K562 (cell line): Measurements from ENCODE around the gene BOD1L2. TPM values are rescaled to one million over a fixed set of nuclear protein-coding genes. Genes with fewer than 3 reads are reported as not detected.

Experiments used
- CEBPB ChIP-seq: fragments of 450-650 bp; IDR thresholded peaks from 2 replicates; pipeline ENCODE4 v1.6.1; 2016; ENCODE audit warnings: missing genetic modification characterization, missing compliant biosample characterization
- CEBPG ChIP-seq, 3 experiments: fragments of 200-800 bp in 1 of 3; sonication (Bioruptor generic) in 1 of 3; sonication (generic) in 1 of 3; formaldehyde crosslinking in 1 of 3; IDR thresholded peaks in 2 of 3; conservative IDR thresholded peaks in 1 of 3; 2 replicates each; pipeline versions ENCODE4 v1.6.1 to v1.8.0; 2016 to 2022; ENCODE audit warnings: missing compliant biosample characterization in 2 of 3, missing genetic modification characterization in 2 of 3, mild to moderate bottlenecking in 1 of 3, missing genetic modification reagents in 1 of 3
- CREBBP ChIP-seq: IDR thresholded peaks from one replicate; pipeline ENCODE4 v1.6.1; 2012; ENCODE audit warnings: low read depth, mild to moderate bottlenecking, control low read depth, inconsistent platforms, low read length
- FOXK1 ChIP-seq: sonication (generic); formaldehyde crosslinking; IDR thresholded peaks from 2 replicates; pipeline ENCODE4 v1.8.0; 2022; ENCODE audit warnings: missing genetic modification reagents, mild to moderate bottlenecking, borderline replicate concordance
- MCM2 ChIP-seq: fragments of 450-650 bp; IDR thresholded peaks from 2 replicates; pipeline ENCODE4 v1.6.1; 2017; ENCODE audit warnings: low read depth, mild to moderate bottlenecking
- NR2C2 ChIP-seq, 2 experiments: fragments of 200-800 bp in 1 of 2; sonication (Bioruptor generic) in 1 of 2; sonication (generic) in 1 of 2; formaldehyde crosslinking in 1 of 2; IDR thresholded peaks; 2 replicates each; pipeline versions ENCODE4 v1.6.1 to v1.8.0; 2016 to 2022; ENCODE audit warnings: mild to moderate bottlenecking in 1 of 2, missing compliant biosample characterization in 1 of 2, missing genetic modification characterization in 1 of 2, missing genetic modification reagents in 1 of 2
- POLR2AphosphoS5 ChIP-seq: IDR thresholded peaks from 2 replicates; pipeline ENCODE4 v1.6.1; 2011; ENCODE audit warnings: mild to moderate bottlenecking, low read depth, low read length, moderate library complexity; ENCODE audit not compliant: control insufficient read depth, insufficient read depth
- RAD21 ChIP-seq, 2 experiments: fragments of 250-450 bp in 1 of 2; fragments of 450-650 bp in 1 of 2; sonication (Bioruptor Pico) in 1 of 2; formaldehyde crosslinking in 1 of 2; IDR thresholded peaks in 1 of 2; conservative IDR thresholded peaks in 1 of 2; 2 replicates each; pipeline versions ENCODE4 v1.4.0 to v1.8.0; 2020 to 2022; ENCODE audit warnings: mild to moderate bottlenecking in 2 of 2, moderate library complexity in 1 of 2
- RBBP5 ChIP-seq: fragments of 200-600 bp; sonication (generic); IDR thresholded peaks from 2 replicates; pipeline ENCODE4 v1.6.1; 2012; ENCODE audit warnings: borderline replicate concordance, mild to moderate bottlenecking, low read length, control low read depth, inconsistent platforms; ENCODE audit not compliant: insufficient read depth, poor library complexity, severe bottlenecking
- RFX7 ChIP-seq: fragments of 250-450 bp; sonication (Bioruptor Pico); IDR thresholded peaks from 2 replicates; pipeline ENCODE4 v1.5.1; 2021; ENCODE audit warnings: mild to moderate bottlenecking
- SNRNP70 ChIP-seq: fragments of 200-400 bp; formaldehyde crosslinking; optimal IDR thresholded peaks from 2 replicates; pipeline ENCODE3; 2017; ENCODE audit warnings: low read depth, low read length
- TAL1 ChIP-seq: fragments of 450-650 bp; IDR thresholded peaks from 2 replicates; pipeline ENCODE4 v1.6.1; 2016; ENCODE audit warnings: mild to moderate bottlenecking
- TOE1 ChIP-seq, 2 experiments: fragments of 450-650 bp in 1 of 2; sonication (generic) in 1 of 2; formaldehyde crosslinking in 1 of 2; IDR thresholded peaks; 2 replicates each; pipeline versions ENCODE4 v1.7.1 to v1.8.0; 2016 to 2022; ENCODE audit warnings: borderline replicate concordance in 2 of 2, mild to moderate bottlenecking in 2 of 2, antibody characterized with exemption in 1 of 2, inconsistent platforms in 1 of 2, low read depth in 1 of 2, missing genetic modification reagents in 1 of 2, moderate library complexity in 1 of 2
- polyA plus RNA-seq, 8 experiments: library from polyadenylated mRNA; depleted of rRNA in 4 of 8; stranded (reverse) in 5 of 8; unstranded in 3 of 8; fragments of >200 nt; fragmentation: Nextera tagmentation in 2 of 8; fragmentation: Illumina TruSeq in 1 of 8; extraction: Ambion mirVana in 2 of 8; extraction: Trizol in 1 of 8; gene quantifications; 2 replicates each; pipeline versions ENCODE4 v1.2.1 to v1.2.3, GENCODE V29; 2011 to 2014; ENCODE audit warnings: inconsistent platforms in 1 of 8, missing spikeins in 1 of 8
- total RNA-seq, 7 experiments: library from RNA; depleted of rRNA in 6 of 7; stranded (reverse); fragments of >200 nt in 6 of 7; fragmentation: Illumina TruSeq in 2 of 7; extraction: Trizol in 2 of 7; gene quantifications; 2 replicates each; pipeline versions ENCODE4 v1.2.1 to v1.2.3, GENCODE V29; 2011 to 2021; ENCODE audit warnings: low replicate concordance in 1 of 7
- TF ChIP-seq, protein P1 (sequence below), 3 experiments: fragments of 200-800 bp in 1 of 3; fragments of 250-450 bp in 1 of 3; fragments of 450-650 bp in 1 of 3; sonication (Bioruptor Pico) in 1 of 3; sonication (Bioruptor generic) in 1 of 3; formaldehyde crosslinking in 1 of 3; IDR thresholded peaks; 2 replicates each; pipeline versions ENCODE4 v1.6.1 to v1.8.0; 2016 to 2022; ENCODE audit warnings: mild to moderate bottlenecking in 2 of 3, missing genetic modification characterization in 2 of 3, missing compliant biosample characterization in 1 of 3, moderate library complexity in 1 of 3
- TF ChIP-seq, protein P2 (sequence below): sonication (generic); formaldehyde crosslinking; IDR thresholded peaks from 2 replicates; pipeline ENCODE4 v1.8.0; 2022; ENCODE audit warnings: mild to moderate bottlenecking, missing genetic modification reagents, borderline replicate concordance
- TF ChIP-seq, protein P3 (sequence below): fragments of 450-650 bp; formaldehyde crosslinking; IDR thresholded peaks from 2 replicates; pipeline ENCODE4 v1.4.0; 2022; ENCODE audit warnings: missing genetic modification characterization

Gene BOD1L2
- total and polyA plus RNA-seq, 9 of the 15 experiments (the other 6 are each of a cell fraction or from before 2014, with no cell fraction given) = 0.03 TPM; not detected in 8

DNA sequence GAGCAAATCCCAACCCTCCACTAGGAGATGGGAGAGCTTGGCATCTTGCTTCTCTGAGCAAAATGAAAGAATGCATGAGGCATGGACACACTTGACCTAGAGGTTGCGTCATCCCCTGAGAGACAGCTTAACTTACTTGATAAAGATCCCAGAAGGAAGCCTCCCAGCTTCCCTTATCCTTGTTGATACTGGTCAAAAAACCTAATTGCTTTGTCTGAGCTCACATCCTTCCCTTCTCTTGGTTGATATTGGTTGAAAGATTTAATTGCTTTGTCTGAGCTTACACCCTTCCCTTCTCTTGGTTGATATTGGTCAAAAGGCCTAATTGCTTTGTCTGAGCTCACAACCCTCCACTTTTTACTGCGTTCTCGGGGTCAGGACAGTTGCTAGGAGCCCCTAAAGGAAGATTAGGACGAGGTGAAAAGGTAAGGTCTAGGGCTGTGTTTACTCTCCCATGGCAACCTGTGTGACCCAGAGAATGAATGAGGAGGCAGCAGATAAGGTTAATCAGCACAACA, 12.2 kb upstream of the BOD1L2 start (continued):
- TF ChIP-seq SNRNP70 = no peak
- no peak for TF ChIP-seq CREBBP
- TF ChIP-seq MCM2 = no peak
- TF ChIP-seq CEBPB = peak; percentile 90
- no peak for TF ChIP-seq RAD21 (CRISPR knock-in tag; conservative IDR thresholded peaks at IDR 0.05 in 1 of 2, IDR thresholded peaks at IDR 0.05 in 1 of 2)
- TF ChIP-seq, protein P1, sequence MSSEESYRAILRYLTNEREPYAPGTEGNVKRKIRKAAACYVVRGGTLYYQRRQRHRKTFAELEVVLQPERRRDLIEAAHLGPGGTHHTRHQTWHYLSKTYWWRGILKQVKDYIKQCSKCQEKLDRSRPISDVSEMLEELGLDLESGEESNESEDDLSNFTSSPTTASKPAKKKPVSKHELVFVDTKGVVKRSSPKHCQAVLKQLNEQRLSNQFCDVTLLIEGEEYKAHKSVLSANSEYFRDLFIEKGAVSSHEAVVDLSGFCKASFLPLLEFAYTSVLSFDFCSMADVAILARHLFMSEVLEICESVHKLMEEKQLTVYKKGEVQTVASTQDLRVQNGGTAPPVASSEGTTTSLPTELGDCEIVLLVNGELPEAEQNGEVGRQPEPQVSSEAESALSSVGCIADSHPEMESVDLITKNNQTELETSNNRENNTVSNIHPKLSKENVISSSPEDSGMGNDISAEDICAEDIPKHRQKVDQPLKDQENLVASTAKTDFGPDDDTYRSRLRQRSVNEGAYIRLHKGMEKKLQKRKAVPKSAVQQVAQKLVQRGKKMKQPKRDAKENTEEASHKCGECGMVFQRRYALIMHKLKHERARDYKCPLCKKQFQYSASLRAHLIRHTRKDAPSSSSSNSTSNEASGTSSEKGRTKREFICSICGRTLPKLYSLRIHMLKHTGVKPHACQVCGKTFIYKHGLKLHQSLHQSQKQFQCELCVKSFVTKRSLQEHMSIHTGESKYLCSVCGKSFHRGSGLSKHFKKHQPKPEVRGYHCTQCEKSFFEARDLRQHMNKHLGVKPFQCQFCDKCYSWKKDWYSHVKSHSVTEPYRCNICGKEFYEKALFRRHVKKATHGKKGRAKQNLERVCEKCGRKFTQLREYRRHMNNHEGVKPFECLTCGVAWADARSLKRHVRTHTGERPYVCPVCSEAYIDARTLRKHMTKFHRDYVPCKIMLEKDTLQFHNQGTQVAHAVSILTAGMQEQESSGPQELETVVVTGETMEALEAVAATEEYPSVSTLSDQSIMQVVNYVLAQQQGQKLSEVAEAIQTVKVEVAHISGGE (CRISPR knock-in tag; IDR thresholded peaks at IDR 0.05) = no peak
- TF ChIP-seq POLR2AphosphoS5 = no peak
- TF ChIP-seq FOXK1 (CRISPR knock-in tag) = no peak
- TF ChIP-seq, protein P2, sequence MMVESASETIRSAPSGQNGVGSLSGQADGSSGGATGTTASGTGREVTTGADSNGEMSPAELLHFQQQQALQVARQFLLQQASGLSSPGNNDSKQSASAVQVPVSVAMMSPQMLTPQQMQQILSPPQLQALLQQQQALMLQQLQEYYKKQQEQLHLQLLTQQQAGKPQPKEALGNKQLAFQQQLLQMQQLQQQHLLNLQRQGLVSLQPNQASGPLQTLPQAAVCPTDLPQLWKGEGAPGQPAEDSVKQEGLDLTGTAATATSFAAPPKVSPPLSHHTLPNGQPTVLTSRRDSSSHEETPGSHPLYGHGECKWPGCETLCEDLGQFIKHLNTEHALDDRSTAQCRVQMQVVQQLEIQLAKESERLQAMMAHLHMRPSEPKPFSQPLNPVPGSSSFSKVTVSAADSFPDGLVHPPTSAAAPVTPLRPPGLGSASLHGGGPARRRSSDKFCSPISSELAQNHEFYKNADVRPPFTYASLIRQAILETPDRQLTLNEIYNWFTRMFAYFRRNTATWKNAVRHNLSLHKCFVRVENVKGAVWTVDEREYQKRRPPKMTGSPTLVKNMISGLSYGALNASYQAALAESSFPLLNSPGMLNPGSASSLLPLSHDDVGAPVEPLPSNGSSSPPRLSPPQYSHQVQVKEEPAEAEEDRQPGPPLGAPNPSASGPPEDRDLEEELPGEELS (CRISPR knock-in tag) = no peak
- peak; percentile 91 for TF ChIP-seq CEBPG (CRISPR knock-in tag; IDR thresholded peaks at IDR 0.05)
- peak; percentile 98 for TF ChIP-seq CEBPG (tag; conservative IDR thresholded peaks at IDR 0.05 in 1 of 2, IDR thresholded peaks at IDR 0.05 in 1 of 2)
- TF ChIP-seq TAL1 = peak; percentile 46
- TF ChIP-seq TOE1 (IDR thresholded peaks at IDR 0.05; ENCODE audit: borderline replicate concordance) = no peak
- no peak for TF ChIP-seq TOE1 (CRISPR knock-in tag; IDR thresholded peaks at IDR 0.05; ENCODE audit: borderline replicate concordance, low read depth)
- no peak for TF ChIP-seq NR2C2 (CRISPR knock-in tag; IDR thresholded peaks at IDR 0.05)
- peak; percentile 71 for TF ChIP-seq NR2C2 (tag; IDR thresholded peaks at IDR 0.05)
- TF ChIP-seq, protein P3, sequence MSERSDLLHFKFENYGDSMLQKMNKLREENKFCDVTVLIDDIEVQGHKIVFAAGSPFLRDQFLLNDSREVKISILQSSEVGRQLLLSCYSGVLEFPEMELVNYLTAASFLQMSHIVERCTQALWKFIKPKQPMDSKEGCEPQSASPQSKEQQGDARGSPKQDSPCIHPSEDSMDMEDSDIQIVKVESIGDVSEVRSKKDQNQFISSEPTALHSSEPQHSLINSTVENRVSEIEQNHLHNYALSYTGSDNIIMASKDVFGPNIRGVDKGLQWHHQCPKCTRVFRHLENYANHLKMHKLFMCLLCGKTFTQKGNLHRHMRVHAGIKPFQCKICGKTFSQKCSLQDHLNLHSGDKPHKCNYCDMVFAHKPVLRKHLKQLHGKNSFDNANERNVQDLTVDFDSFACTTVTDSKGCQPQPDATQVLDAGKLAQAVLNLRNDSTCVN (CRISPR knock-in tag) = no peak
- TF ChIP-seq RFX7 (CRISPR knock-in tag) = no peak
- TF ChIP-seq RBBP5 = no peak
